ENCODE results near the gene MTUS2.

GRCh38 chr13:29514720-29515310 lies 694.7 kb downstream of the MTUS2 start:
- no peak for TF ChIP-seq POLR2A (IDR thresholded peaks at IDR 0.05)
- TF ChIP-seq, protein P1, sequence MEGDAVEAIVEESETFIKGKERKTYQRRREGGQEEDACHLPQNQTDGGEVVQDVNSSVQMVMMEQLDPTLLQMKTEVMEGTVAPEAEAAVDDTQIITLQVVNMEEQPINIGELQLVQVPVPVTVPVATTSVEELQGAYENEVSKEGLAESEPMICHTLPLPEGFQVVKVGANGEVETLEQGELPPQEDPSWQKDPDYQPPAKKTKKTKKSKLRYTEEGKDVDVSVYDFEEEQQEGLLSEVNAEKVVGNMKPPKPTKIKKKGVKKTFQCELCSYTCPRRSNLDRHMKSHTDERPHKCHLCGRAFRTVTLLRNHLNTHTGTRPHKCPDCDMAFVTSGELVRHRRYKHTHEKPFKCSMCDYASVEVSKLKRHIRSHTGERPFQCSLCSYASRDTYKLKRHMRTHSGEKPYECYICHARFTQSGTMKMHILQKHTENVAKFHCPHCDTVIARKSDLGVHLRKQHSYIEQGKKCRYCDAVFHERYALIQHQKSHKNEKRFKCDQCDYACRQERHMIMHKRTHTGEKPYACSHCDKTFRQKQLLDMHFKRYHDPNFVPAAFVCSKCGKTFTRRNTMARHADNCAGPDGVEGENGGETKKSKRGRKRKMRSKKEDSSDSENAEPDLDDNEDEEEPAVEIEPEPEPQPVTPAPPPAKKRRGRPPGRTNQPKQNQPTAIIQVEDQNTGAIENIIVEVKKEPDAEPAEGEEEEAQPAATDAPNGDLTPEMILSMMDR (IDR thresholded peaks at IDR 0.05): no peak

All from body of pancreas (tissue), 4 donors.